ENCODE results near the gene CHAC1. TPM values are rescaled to one million over a fixed set of nuclear protein-coding genes. Genes with fewer than 3 reads are reported as not detected.
A peak's percentile ranks its signal among the peaks of the same experiment; 100 is the strongest.

CHAC1 gene
- total and polyA plus RNA-seq, 3 donors from 2014 or later = 1.8 to 5.9 (median 2.5) TPM

GRCh38 chr15:40936709-40937666, 16.3 kb upstream of the CHAC1 start:
- Histone ChIP-seq H3K27ac (no peak overlapping the region), H3K9me3 (no peaks in the 10 kb centered on the region), H3K4me1 (peaks cover 10% of the 10 kb centered on the region), H3K27me3 (no peaks in the 10 kb centered on the region), H3K4me3 (no peak overlapping the region), H3K36me3 (ENCODE audit: low read depth, missing control alignments) (no peaks in the 10 kb centered on the region)
- TF ChIP-seq POLR2A (IDR thresholded peaks at IDR 0.05) (no peak), CTCF (IDR thresholded peaks at IDR 0.05) (no peak)
- WGBS, 2 donors = 69 to 78% methylated on average over 12 to 15 of the region's 15 CpGs
- DNase-seq = no peak
- intact Hi-C loops (cut with DNase I; ENCODE audit: low total_unique reads) = no loop called here

GRCh38 chr15:40937762-40938535, 15.3 kb upstream of the CHAC1 start:
- peak; percentile 70 for DNase-seq
- intact Hi-C loops (cut with DNase I; ENCODE audit: low total_unique reads) = no loop called here
- Histone ChIP-seq H3K36me3 (ENCODE audit: low read depth, missing control alignments) (no peaks in the 10 kb centered on the region), H3K27ac (no peak overlapping the region), H3K4me3 (no peak overlapping the region), H3K27me3 (no peaks in the 10 kb centered on the region), H3K4me1 (peaks cover 10% of the 10 kb centered on the region), H3K9me3 (no peaks in the 10 kb centered on the region)
- TF ChIP-seq CTCF (IDR thresholded peaks at IDR 0.05) = peak; percentile 23 to 41 (median 31)
- no peak for TF ChIP-seq POLR2A (IDR thresholded peaks at IDR 0.05)
- WGBS, 2 donors = 78 to 95% methylated on average over 9 to 19 of the region's 19 CpGs

- Histone ChIP-seq H3K4me3 (no peak overlapping the region), H3K36me3 (ENCODE audit: low read depth, missing control alignments) (no peaks in the 10 kb centered on the region), H3K4me1 (peaks cover 10% of the 10 kb centered on the region), H3K27ac (no peak overlapping the region), H3K27me3 (no peaks in the 10 kb centered on the region), H3K9me3 (no peaks in the 10 kb centered on the region)
- TF ChIP-seq CTCF (IDR thresholded peaks at IDR 0.05) (no peak), POLR2A (IDR thresholded peaks at IDR 0.05) (no peak)
- intact Hi-C loops (cut with DNase I; ENCODE audit: low total_unique reads) = no loop called here
- no peak for DNase-seq
- WGBS, 2 donors = 92 to 93% methylated on average over 6 of the region's 6 CpGs
Observed at GRCh38 chr15:40938536-40938870, 14.8 kb upstream of the CHAC1 start.

- Histone ChIP-seq H3K9me3 (no peaks in the 10 kb centered on the region), H3K27ac (peak overlapping the region in 1 of 2 donors; percentile 14), H3K4me1 (peaks cover 10% of the 10 kb centered on the region), H3K36me3 (ENCODE audit: low read depth, missing control alignments) (no peaks in the 10 kb centered on the region), H3K27me3 (no peaks in the 10 kb centered on the region), H3K4me3 (no peak overlapping the region)
- 33 to 45% methylated on average over 6 to 15 of the region's 15 CpGs for WGBS, 2 donors
- DNase-seq = no peak
- TF ChIP-seq POLR2A (IDR thresholded peaks at IDR 0.05) (no peak), CTCF (IDR thresholded peaks at IDR 0.05) (no peak)
- intact Hi-C loops (cut with DNase I; ENCODE audit: low total_unique reads) = loop anchor here (10.0 kb wide), 1 partner anchor 84 kb away; no protein-coding TSS in a partner anchor
Observed at GRCh38 chr15:40940296-40940801, 12.9 kb upstream of the CHAC1 start.

Data from testis (tissue), 3 donors.